ENCODE measurements around the gene APOBEC3C.

DNA sequence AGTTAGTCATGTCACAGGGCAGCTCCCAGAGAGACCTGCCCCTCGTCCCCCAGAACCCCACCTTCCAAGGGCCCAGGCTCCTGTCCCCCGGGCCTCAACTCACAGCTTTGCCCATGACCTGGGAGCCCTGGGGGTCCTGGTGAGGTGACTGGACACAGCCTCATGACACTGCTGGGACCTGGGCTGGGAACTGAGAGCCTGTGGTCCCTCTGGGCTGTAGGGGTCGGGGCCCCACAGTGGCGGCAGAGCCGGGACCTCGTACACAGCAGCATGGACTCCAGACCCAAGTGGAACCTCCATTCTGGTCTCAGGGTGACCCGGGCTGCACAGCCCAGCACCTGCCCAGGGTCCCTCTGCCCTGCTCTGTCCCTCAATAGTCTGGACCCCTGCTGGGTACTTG is 49.8 kb upstream of the APOBEC3C start:
- TF ChIP-seq, protein P1, sequence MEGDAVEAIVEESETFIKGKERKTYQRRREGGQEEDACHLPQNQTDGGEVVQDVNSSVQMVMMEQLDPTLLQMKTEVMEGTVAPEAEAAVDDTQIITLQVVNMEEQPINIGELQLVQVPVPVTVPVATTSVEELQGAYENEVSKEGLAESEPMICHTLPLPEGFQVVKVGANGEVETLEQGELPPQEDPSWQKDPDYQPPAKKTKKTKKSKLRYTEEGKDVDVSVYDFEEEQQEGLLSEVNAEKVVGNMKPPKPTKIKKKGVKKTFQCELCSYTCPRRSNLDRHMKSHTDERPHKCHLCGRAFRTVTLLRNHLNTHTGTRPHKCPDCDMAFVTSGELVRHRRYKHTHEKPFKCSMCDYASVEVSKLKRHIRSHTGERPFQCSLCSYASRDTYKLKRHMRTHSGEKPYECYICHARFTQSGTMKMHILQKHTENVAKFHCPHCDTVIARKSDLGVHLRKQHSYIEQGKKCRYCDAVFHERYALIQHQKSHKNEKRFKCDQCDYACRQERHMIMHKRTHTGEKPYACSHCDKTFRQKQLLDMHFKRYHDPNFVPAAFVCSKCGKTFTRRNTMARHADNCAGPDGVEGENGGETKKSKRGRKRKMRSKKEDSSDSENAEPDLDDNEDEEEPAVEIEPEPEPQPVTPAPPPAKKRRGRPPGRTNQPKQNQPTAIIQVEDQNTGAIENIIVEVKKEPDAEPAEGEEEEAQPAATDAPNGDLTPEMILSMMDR (IDR thresholded peaks at IDR 0.05), result no peak
- TF ChIP-seq POLR2AphosphoS5 (IDR thresholded peaks at IDR 0.05) (no peak), POLR2A (IDR thresholded peaks at IDR 0.05) (no peak)
